Measurements from ENCODE around the gene DTNBP1. TPM values are rescaled to one million over a fixed set of nuclear protein-coding genes. Genes with fewer than 3 reads are reported as not detected.

DTNBP1 gene
- total RNA-seq, 1 donor from 2014 or later: 19.2 TPM

- peak; percentile 73 for DNase-seq
- Histone ChIP-seq H3K4me3 (no peak overlapping the region), H3K4me1 (peaks cover 42% of the 10 kb centered on the region), H3K27me3 (ENCODE audit: low read depth) (no peaks in the 10 kb centered on the region), H3K36me3 (peaks cover 26% of the 10 kb centered on the region), H3K27ac (replicated peaks) (peak overlapping the region; percentile 63), H3K9me3 (replicated peaks) (no peaks in the 10 kb centered on the region)
- intact Hi-C loops (cut with micrococcal nuclease): no loop called here
- peak; percentile 97 for TF ChIP-seq CTCF (IDR thresholded peaks at IDR 0.05; ENCODE audit: borderline replicate concordance)
Measured at GRCh38 chr6:15491255-15491985, 171.4 kb downstream of the DTNBP1 start.

GRCh38 chr6:15490242-15491100, 172.4 kb downstream of the DTNBP1 start:
- no peak for DNase-seq
- no peaks in the 10 kb centered on the region for H3K9me3 ChIP-seq (replicated peaks)
- intact Hi-C loops (cut with micrococcal nuclease): no loop called here
- H3K27ac ChIP-seq (replicated peaks): peak overlapping the region; percentile 63
- H3K27me3 ChIP-seq (ENCODE audit: low read depth): no peaks in the 10 kb centered on the region
- H3K4me3 ChIP-seq: no peak overlapping the region
- peaks cover 40% of the 10 kb centered on the region for H3K4me1 ChIP-seq
- H3K36me3 ChIP-seq: peaks cover 24% of the 10 kb centered on the region
- no peak for TF ChIP-seq CTCF (IDR thresholded peaks at IDR 0.05; ENCODE audit: borderline replicate concordance)

- Histone ChIP-seq H3K27ac (replicated peaks) (no peak overlapping the region), H3K4me3 (no peak overlapping the region), H3K27me3 (ENCODE audit: low read depth) (no peaks in the 10 kb centered on the region), H3K9me3 (replicated peaks) (no peaks in the 10 kb centered on the region), H3K36me3 (peaks cover 24% of the 10 kb centered on the region), H3K4me1 (peaks cover 32% of the 10 kb centered on the region)
- no peak for DNase-seq
- no peak for TF ChIP-seq CTCF (IDR thresholded peaks at IDR 0.05; ENCODE audit: borderline replicate concordance)
- intact Hi-C loops (cut with micrococcal nuclease): loop anchor here (10.0 kb wide), 1 partner anchor 255 kb away; no protein-coding TSS in a partner anchor
Measured at GRCh38 chr6:15489261-15489962, 173.4 kb downstream of the DTNBP1 start.

- H3K36me3 ChIP-seq: peaks cover 24% of the 10 kb centered on the region
- H3K27me3 ChIP-seq (ENCODE audit: low read depth): no peaks in the 10 kb centered on the region
- H3K9me3 ChIP-seq (replicated peaks): no peaks in the 10 kb centered on the region
- peaks cover 44% of the 10 kb centered on the region for H3K4me1 ChIP-seq
- no peak overlapping the region for H3K27ac ChIP-seq (replicated peaks)
- no peak overlapping the region for H3K4me3 ChIP-seq
- intact Hi-C loops (cut with micrococcal nuclease): loop anchor here (10.0 kb wide), 1 partner anchor 252 kb away; no protein-coding TSS in a partner anchor
- no peak for TF ChIP-seq CTCF (IDR thresholded peaks at IDR 0.05; ENCODE audit: borderline replicate concordance)
- DNase-seq: no peak
Measured at GRCh38 chr6:15487262-15487661, 175.6 kb downstream of the DTNBP1 start.

- H3K9me3 ChIP-seq (replicated peaks): no peaks in the 10 kb centered on the region
- peaks cover 24% of the 10 kb centered on the region for H3K36me3 ChIP-seq
- intact Hi-C loops (cut with micrococcal nuclease): loop anchor here (10.0 kb wide), 1 partner anchor 251 kb away; no protein-coding TSS in a partner anchor
- H3K4me3 ChIP-seq: no peak overlapping the region
- H3K27me3 ChIP-seq (ENCODE audit: low read depth): no peaks in the 10 kb centered on the region
- H3K27ac ChIP-seq (replicated peaks): no peak overlapping the region
- no peak for TF ChIP-seq CTCF (IDR thresholded peaks at IDR 0.05; ENCODE audit: borderline replicate concordance)
- no peak for DNase-seq
- H3K4me1 ChIP-seq: peaks cover 43% of the 10 kb centered on the region
Measured at GRCh38 chr6:15485936-15486335, 176.9 kb downstream of the DTNBP1 start.

Measured in left ventricle myocardium inferior (tissue), 1 donor.